SW 1271 (cell line): Measurements from ENCODE around the gene CNRIP1.

Experiments used
- DNase-seq, 2 experiments: peaks; one replicate each; lab custom pipeline; 2025; lab: John Stamatoyannopoulos, UW

CNRIP1 gene

GRCh38 chr2:68292108-68292710 is 27.5 kb downstream of the CNRIP1 start:
- peak in 1 of 2 experiments; percentile 30 for DNase-seq

GRCh38 chr2:68291314-68291713 is 28.4 kb downstream of the CNRIP1 start:
- no peak for DNase-seq

- DNase-seq: no peak
Measured at GRCh38 chr2:68290901-68291300, 28.8 kb downstream of the CNRIP1 start.

GRCh38 chr2:68287580-68288441 is 31.9 kb downstream of the CNRIP1 start:
- DNase-seq: no peak

GRCh38 chr2:68284896-68285295 is 34.9 kb downstream of the CNRIP1 start:
- DNase-seq: no peak

- no peak for DNase-seq
Measured at GRCh38 chr2:68283419-68283812, 36.3 kb downstream of the CNRIP1 start.

- DNase-seq: peak in 1 of 2 experiments; percentile 21
Measured at GRCh38 chr2:68282811-68283418, 36.8 kb downstream of the CNRIP1 start.

- no peak for DNase-seq
Measured at GRCh38 chr2:68280796-68281195, 39.0 kb downstream of the CNRIP1 start.

- DNase-seq: no peak
Measured at GRCh38 chr2:68280348-68280747, 39.4 kb downstream of the CNRIP1 start.

- no peak for DNase-seq
Measured at GRCh38 chr2:68279691-68280090, 40.1 kb downstream of the CNRIP1 start.

GRCh38 chr2:68278169-68278568 is 41.6 kb downstream of the CNRIP1 start:
- DNase-seq: no peak

GRCh38 chr2:68274022-68274421 is 45.7 kb downstream of the CNRIP1 start:
- DNase-seq: no peak

GRCh38 chr2:68272246-68272994 is 47.3 kb downstream of the CNRIP1 start:
- DNase-seq: no peak

- no peak for DNase-seq
Measured at GRCh38 chr2:68266655-68267054, 53.1 kb downstream of the CNRIP1 start.

- DNase-seq: no peak
Measured at GRCh38 chr2:68263632-68264031, 56.1 kb downstream of the CNRIP1 start.

- DNase-seq: no peak
Measured at GRCh38 chr2:68258851-68259250, 60.9 kb downstream of the CNRIP1 start.

- DNase-seq: no peak
Measured at GRCh38 chr2:68256093-68256450, 63.7 kb downstream of the CNRIP1 start.

GRCh38 chr2:68253219-68254068 is 66.3 kb downstream of the CNRIP1 start:
- DNase-seq: no peak

- peak; percentile 86 to 87 for DNase-seq
Measured at GRCh38 chr2:68252400-68253218, 67.1 kb downstream of the CNRIP1 start, which contains the start of gene PPP3R1. TSS of gene PPP3R1 (minus strand) at chr2:68252532. CDS start at chr2:68252127, 405 bp downstream.

GRCh38 chr2:68251855-68252399 is 67.8 kb downstream of the CNRIP1 start:
- DNase-seq: no peak
